MCF 10A (cell line): Measurements from ENCODE around the gene LRRC19. TPM values are rescaled to one million over a fixed set of nuclear protein-coding genes. Genes with fewer than 3 reads are reported as not detected.

Experiments used
- BruUV-seq: library from RNA; stranded (reverse); fragments of 400-500 nt; replicated peaks from 2 replicates; lab custom pipeline; 2021; lab: Mats Ljungman, UMichigan
- CTCF ChIA-PET: fragments of 300-600 bp; sonication (Branson Sonifier 250); formaldehyde crosslinking; extraction: SDS; loops from one replicate; lab custom pipeline; 2021; ENCODE audit warnings: antibody characterized with exemption, inconsistent platforms; lab: Yijun Ruan, JAX
- POLR2A ChIA-PET: fragments of 300-600, 350-650 bp; sonication (Branson Sonifier 250); formaldehyde crosslinking; extraction: SDS; loops from one replicate; lab custom pipeline; 2020; ENCODE audit warnings: antibody characterized with exemption, inconsistent platforms; lab: Yijun Ruan, JAX
- DNase-seq: peaks from one replicate; pipeline ENCODE4 v3.0.0-alpha.2; 2018; ENCODE audit not compliant: unreplicated experiment
- H3K27ac Mint-ChIP-seq: one replicate; pipeline ENCODE4 v1.8.0; 2022; ENCODE audit warnings: mild to moderate bottlenecking, low read depth, mixed read lengths; ENCODE audit not compliant: unreplicated experiment
- H3K27me3 Mint-ChIP-seq: one replicate; pipeline ENCODE4 v1.8.0; 2022; ENCODE audit warnings: mixed read lengths; ENCODE audit not compliant: insufficient read depth, unreplicated experiment
- H3K36me3 Mint-ChIP-seq: one replicate; pipeline ENCODE4 v1.8.0; 2022; ENCODE audit warnings: mild to moderate bottlenecking, moderate library complexity, mixed read lengths; ENCODE audit not compliant: insufficient read depth, unreplicated experiment
- H3K4me1 Mint-ChIP-seq: one replicate; pipeline ENCODE4 v1.8.0; 2022; ENCODE audit warnings: mixed read lengths; ENCODE audit not compliant: insufficient read depth, unreplicated experiment
- H3K4me3 Mint-ChIP-seq: one replicate; pipeline ENCODE4 v1.8.0; 2022; ENCODE audit warnings: mild to moderate bottlenecking, moderate library complexity, mixed read lengths; ENCODE audit not compliant: unreplicated experiment
- H3K9me3 Mint-ChIP-seq: one replicate; pipeline ENCODE4 v1.8.0; 2022; ENCODE audit warnings: mixed read lengths; ENCODE audit not compliant: unreplicated experiment
- intact Hi-C: fragments of 100-400 bp; cut with micrococcal nuclease; formaldehyde crosslinking; loops from 2 replicates; pipeline ENCODE4 v1.14.1; 2022
- total RNA-seq: library from RNA; stranded (reverse); gene quantifications from 2 replicates; pipeline ENCODE4 v1.2.3, GENCODE V29; 2022
- TF ChIP-seq, protein P1 (sequence below): fragments of 200-600 bp; IDR thresholded peaks from one replicate; pipeline ENCODE4 v1.8.0; 2022; ENCODE audit warnings: antibody characterized with exemption, mild to moderate bottlenecking; ENCODE audit not compliant: unreplicated experiment

Gene LRRC19
- total RNA-seq, 1 experiment from 2014 or later: not detected

DNA sequence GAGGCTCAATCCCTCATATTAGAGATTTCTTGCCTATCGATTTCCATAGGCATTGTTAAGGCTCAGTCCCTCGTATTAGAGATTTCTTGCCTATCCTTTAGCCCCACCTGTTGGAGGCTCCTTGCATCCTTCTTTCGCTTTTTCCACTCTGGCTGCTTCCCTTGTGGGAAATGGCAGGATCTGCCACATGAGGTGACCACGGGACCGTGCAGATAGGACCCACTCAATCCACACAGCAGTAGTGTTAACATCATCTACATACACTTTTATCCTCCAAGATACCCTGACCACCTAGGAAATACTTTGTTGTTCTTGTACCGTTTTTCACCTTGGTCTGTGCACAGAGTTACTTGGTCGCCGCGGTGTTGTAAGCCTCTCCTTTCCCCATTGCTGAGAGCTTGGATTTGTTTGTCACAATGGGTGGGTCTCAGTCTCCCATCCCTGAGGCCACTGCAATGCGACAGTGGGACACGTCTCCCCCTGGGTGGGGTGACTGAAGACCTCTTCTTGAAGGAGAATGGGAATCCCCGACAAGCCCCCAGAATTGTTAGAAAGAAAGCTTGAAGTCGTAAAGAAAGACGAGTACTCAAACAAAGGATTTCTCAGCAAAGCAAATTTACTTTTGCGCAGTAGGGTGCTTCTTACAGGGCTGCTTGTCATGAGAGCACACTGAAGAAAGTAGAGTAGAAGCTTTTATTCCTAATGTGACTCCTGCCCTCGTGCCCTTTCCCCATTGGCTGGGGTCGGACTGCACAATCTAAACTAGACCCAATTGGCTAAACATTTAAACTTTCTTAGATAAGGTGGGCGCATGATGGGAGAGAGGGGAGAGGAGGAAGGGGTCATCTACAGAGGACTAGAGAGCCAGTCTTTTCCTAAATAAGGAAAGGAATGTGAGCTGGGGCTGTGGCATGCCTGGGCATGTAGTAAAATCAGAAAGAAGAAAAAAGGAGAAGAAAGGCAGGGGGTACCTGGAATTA lies 29.5 kb downstream of the LRRC19 start:
- TF ChIP-seq, protein P1, sequence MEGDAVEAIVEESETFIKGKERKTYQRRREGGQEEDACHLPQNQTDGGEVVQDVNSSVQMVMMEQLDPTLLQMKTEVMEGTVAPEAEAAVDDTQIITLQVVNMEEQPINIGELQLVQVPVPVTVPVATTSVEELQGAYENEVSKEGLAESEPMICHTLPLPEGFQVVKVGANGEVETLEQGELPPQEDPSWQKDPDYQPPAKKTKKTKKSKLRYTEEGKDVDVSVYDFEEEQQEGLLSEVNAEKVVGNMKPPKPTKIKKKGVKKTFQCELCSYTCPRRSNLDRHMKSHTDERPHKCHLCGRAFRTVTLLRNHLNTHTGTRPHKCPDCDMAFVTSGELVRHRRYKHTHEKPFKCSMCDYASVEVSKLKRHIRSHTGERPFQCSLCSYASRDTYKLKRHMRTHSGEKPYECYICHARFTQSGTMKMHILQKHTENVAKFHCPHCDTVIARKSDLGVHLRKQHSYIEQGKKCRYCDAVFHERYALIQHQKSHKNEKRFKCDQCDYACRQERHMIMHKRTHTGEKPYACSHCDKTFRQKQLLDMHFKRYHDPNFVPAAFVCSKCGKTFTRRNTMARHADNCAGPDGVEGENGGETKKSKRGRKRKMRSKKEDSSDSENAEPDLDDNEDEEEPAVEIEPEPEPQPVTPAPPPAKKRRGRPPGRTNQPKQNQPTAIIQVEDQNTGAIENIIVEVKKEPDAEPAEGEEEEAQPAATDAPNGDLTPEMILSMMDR: peak; percentile 32
- BruUV-seq: no TSS peak

DNA sequence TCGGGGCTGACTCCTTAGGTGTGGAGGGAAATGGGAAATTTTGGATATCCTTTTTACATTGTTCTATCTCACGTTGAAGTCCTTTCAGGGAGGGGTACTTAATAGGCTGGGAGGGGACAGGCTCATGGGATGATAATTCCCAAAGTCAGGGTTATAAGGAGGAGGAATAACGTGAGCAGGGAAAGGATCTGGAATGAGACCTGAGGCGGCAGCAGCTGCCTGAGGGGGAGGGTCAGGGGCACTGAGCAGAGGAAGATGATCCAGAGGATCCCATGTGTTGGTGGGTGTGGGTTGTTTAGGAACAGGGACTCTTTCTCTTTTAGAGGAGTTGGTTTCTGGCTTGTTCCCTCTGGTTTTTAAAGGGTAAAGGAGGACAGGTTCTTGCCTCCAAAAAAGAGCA lies 30.5 kb downstream of the LRRC19 start:
- Mint-ChIP-seq H3K36me3 (peaks cover 29% of the 10 kb centered on the region), H3K4me1 (peaks cover 13% of the 10 kb centered on the region), H3K4me3 (no peak overlapping the region), H3K27me3 (no peaks in the 10 kb centered on the region), H3K9me3 (no peaks in the 10 kb centered on the region), H3K27ac (peak overlapping the region; percentile 94)
- BruUV-seq: no TSS peak
- no peak for DNase-seq
- CTCF ChIA-PET: interaction anchor here (0.8 to 1.6 kb wide), 3 partner anchors 20 to 641 kb away, joined by 3 to 9 read pairs (median 4); partner anchors contain the start of genes IFT74 and PLAA
- intact Hi-C loops: loop anchor here (2.0 to 5.0 kb wide), 2 partner anchors 82 to 233 kb away; partner anchors contain the start of gene CAAP1
- TF ChIP-seq, protein P1: no peak
- POLR2A ChIA-PET: interaction anchor here (0.7 to 1.6 kb wide), 3 partner anchors 19 to 56 kb away, joined by 3 to 10 read pairs (median 5); partner anchors contain the start of gene IFT74

More for the DNA sequence above, 29.5 kb downstream of the LRRC19 start:
- Mint-ChIP-seq H3K4me3 (no peak overlapping the region), H3K27ac (peak overlapping the region; percentile 94), H3K27me3 (no peaks in the 10 kb centered on the region), H3K36me3 (peaks cover 38% of the 10 kb centered on the region), H3K4me1 (peaks cover 13% of the 10 kb centered on the region), H3K9me3 (no peaks in the 10 kb centered on the region)
- intact Hi-C loops: loop anchor here (2.0 to 5.0 kb wide), 2 partner anchors 83 to 234 kb away; partner anchors contain the start of gene CAAP1
- CTCF ChIA-PET: interaction anchor here (0.6 to 1.6 kb wide), 7 partner anchors 14 to 642 kb away, joined by 3 to 9 read pairs (median 4); partner anchors contain the start of genes IFT74 and PLAA
- peak; percentile 70 for DNase-seq
- POLR2A ChIA-PET: interaction anchor here (1.3 to 1.6 kb wide), 2 partner anchors 20 to 29 kb away, joined by 5 to 6 read pairs; partner anchors contain the start of genes IFT74 and PLAA

DNA sequence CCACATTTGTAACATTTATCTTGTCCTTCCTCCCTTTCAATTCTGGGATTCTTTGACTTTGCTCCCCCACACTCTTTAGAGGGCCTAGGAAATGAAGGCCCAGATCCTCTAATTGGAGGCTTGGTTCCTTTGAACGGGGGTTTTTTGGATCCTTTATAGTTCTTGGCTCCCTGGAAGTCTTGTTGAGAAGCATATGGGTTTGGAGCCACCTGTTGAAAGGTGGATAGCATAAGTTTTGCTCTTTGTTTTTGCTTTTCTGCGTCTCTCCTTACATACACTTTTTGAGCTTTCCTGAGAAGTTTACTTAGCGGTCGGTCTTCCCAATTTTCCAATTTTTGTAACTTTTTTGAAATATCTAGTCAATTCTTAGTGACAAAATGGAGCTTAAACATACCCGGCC lies 31.5 kb downstream of the LRRC19 start:
- POLR2A ChIA-PET: interaction anchor here (1.1 kb wide), 1 partner anchor 18 kb away, joined by 10 read pairs; the partner anchor contains the start of gene IFT74
- peaks cover 13% of the 10 kb centered on the region for H3K4me1 Mint-ChIP-seq
- TF ChIP-seq, protein P1: no peak
- CTCF ChIA-PET: interaction anchor here (0.7 to 1.5 kb wide), 3 partner anchors 27 to 90 kb away, joined by 3 to 4 read pairs (median 3); partner anchors contain the start of gene PLAA
- H3K27me3 Mint-ChIP-seq: no peaks in the 10 kb centered on the region
- peaks cover 29% of the 10 kb centered on the region for H3K36me3 Mint-ChIP-seq
- intact Hi-C loops: loop anchor here (2.0 kb wide), 1 partner anchor 81 kb away; the partner anchor contains the start of gene CAAP1
- no TSS peak for BruUV-seq
- H3K9me3 Mint-ChIP-seq: no peaks in the 10 kb centered on the region
- H3K27ac Mint-ChIP-seq: no peak overlapping the region
- H3K4me3 Mint-ChIP-seq: no peak overlapping the region
- no peak for DNase-seq
